ENCODE data around the gene EXOC4.

DNA sequence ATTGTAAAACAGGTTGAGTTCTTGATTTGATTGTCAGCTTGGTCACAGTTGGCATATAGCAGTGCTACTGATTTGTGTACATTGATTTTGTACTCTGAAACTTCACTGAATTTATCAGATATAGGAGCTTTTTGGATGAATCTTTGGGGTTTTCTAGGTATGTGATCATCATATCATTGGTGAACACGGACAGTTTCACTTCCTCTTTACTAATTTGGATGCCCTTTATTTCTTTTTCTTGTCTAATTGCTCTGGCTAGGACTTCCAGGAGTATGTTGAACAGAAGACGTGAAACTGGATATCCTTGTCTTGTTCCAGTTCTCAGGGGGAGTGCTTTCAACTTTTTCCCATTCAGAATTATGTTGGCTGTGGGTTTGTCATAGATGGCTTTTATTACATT is 86.9 kb downstream of the EXOC4 start:
- TF ChIP-seq, protein P1, sequence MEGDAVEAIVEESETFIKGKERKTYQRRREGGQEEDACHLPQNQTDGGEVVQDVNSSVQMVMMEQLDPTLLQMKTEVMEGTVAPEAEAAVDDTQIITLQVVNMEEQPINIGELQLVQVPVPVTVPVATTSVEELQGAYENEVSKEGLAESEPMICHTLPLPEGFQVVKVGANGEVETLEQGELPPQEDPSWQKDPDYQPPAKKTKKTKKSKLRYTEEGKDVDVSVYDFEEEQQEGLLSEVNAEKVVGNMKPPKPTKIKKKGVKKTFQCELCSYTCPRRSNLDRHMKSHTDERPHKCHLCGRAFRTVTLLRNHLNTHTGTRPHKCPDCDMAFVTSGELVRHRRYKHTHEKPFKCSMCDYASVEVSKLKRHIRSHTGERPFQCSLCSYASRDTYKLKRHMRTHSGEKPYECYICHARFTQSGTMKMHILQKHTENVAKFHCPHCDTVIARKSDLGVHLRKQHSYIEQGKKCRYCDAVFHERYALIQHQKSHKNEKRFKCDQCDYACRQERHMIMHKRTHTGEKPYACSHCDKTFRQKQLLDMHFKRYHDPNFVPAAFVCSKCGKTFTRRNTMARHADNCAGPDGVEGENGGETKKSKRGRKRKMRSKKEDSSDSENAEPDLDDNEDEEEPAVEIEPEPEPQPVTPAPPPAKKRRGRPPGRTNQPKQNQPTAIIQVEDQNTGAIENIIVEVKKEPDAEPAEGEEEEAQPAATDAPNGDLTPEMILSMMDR (conservative IDR thresholded peaks at IDR 0.05; ENCODE audit: low read length), result no peak
- TF ChIP-seq EZH2phosphoT487 (IDR thresholded peaks at IDR 0.05; ENCODE audit: borderline replicate concordance), result no peak
